Measurements from ENCODE around the gene MGAT4B. TPM values are rescaled to one million over a fixed set of nuclear protein-coding genes. Genes with fewer than 3 reads are reported as not detected.
A peak's percentile ranks its signal among the peaks of the same experiment; 100 is the strongest.

Gene MGAT4B
- total RNA-seq, 6 experiments from 2014 or later: 151 to 259 (median 181) TPM

- DNase-seq (no peak), ATAC-seq (no peak)
- TF ChIP-seq POLR2A (IDR thresholded peaks at IDR 0.05) (no peak), CTCF (IDR thresholded peaks at IDR 0.05) (no peak)
- Histone ChIP-seq H3K27me3 (no peaks in the 10 kb centered on the region), H3K27ac (no peak overlapping the region), H3K4me1 (peaks cover 0 to 29% (median 18%) of the 10 kb centered on the region in 4 donors), H3K4me3 (no peak overlapping the region), H3K9me3 (no peaks in the 10 kb centered on the region), H3K36me3 (peaks cover 0 to 68% (median 17%) of the 10 kb centered on the region in 4 donors)
- 90% methylated on average over 2 of the region's 6 CpGs for WGBS (ENCODE audit: insufficient coverage, low coverage, low lambda C conversion rate, missing lambda C conversion rate)
- intact Hi-C loops (cut with DNase I): no loop called here
Observed at GRCh38 chr5:179769271-179769670, 37.4 kb downstream of the MGAT4B start.

DNA sequence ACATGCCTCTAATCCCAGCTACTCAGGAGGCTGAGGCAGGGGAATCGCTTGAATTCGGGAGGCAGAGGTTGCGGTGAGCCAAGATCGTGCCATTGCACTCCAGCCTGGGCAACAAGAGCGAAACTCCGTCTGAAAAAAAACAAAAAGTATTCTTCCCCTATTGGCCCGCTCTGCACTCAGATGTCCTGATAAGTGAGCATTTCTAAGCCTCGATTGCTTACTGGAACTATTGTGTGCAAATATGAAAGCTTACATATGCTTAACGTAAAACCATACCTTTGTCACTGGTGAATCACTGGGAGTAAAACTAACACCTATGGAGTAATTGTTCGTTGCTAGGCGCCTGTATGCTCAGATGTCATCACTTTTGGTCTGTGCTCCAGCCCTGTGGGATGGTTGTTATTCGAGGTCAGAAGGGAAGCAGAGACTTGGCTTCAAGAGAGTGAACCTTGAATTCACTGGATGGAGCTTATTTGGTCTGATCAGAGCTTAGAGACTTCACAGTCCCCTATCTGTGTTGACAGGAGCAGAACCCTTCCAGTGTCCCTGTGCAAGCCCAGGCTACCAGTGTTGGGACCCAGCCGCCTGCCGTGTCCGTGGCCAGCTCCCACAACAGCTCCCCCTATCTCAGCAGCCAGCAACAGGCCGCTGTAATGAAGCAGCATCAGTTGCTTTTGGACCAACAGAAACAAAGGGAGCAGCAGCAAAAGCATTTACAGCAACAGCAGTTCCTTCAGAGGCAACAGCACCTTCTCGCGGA is 38.2 kb downstream of the MGAT4B start:
- H3K27me3 ChIP-seq: no peaks in the 10 kb centered on the region
- no peak overlapping the region for H3K27ac ChIP-seq
- H3K9me3 ChIP-seq: no peaks in the 10 kb centered on the region
- H3K36me3 ChIP-seq: peaks cover 0 to 60% (median 17%) of the 10 kb centered on the region in 4 donors
- no peak for TF ChIP-seq CTCF (IDR thresholded peaks at IDR 0.05)
- intact Hi-C loops (cut with DNase I): no loop called here
- peaks cover 0 to 34% (median 18%) of the 10 kb centered on the region in 4 donors for H3K4me1 ChIP-seq
- no peak for DNase-seq
- whole genome bisulfite sequencing (ENCODE audit: insufficient coverage, low coverage, low lambda C conversion rate, missing lambda C conversion rate): 100% methylated on average over 1 of the region's 18 CpGs
- no peak for ATAC-seq
- H3K4me3 ChIP-seq: no peak overlapping the region

GRCh38 chr5:179767496-179768100 is 39.1 kb downstream of the MGAT4B start:
- H3K27me3 ChIP-seq: no peaks in the 10 kb centered on the region
- ATAC-seq: no peak
- TF ChIP-seq POLR2A (IDR thresholded peaks at IDR 0.05) (no peak), CTCF (IDR thresholded peaks at IDR 0.05) (no peak)
- peaks cover 0 to 43% (median 20%) of the 10 kb centered on the region in 4 donors for H3K4me1 ChIP-seq
- no peaks in the 10 kb centered on the region for H3K9me3 ChIP-seq
- peaks cover 0 to 51% (median 17%) of the 10 kb centered on the region in 4 donors for H3K36me3 ChIP-seq
- intact Hi-C loops (cut with DNase I): no loop called here
- 84% methylated on average over 8 of the region's 9 CpGs for WGBS (ENCODE audit: insufficient coverage, low coverage, low lambda C conversion rate, missing lambda C conversion rate)
- H3K27ac ChIP-seq: peak overlapping the region in 1 of 3 donors; percentile 61
- no peak overlapping the region for H3K4me3 ChIP-seq
- DNase-seq: no peak

DNA sequence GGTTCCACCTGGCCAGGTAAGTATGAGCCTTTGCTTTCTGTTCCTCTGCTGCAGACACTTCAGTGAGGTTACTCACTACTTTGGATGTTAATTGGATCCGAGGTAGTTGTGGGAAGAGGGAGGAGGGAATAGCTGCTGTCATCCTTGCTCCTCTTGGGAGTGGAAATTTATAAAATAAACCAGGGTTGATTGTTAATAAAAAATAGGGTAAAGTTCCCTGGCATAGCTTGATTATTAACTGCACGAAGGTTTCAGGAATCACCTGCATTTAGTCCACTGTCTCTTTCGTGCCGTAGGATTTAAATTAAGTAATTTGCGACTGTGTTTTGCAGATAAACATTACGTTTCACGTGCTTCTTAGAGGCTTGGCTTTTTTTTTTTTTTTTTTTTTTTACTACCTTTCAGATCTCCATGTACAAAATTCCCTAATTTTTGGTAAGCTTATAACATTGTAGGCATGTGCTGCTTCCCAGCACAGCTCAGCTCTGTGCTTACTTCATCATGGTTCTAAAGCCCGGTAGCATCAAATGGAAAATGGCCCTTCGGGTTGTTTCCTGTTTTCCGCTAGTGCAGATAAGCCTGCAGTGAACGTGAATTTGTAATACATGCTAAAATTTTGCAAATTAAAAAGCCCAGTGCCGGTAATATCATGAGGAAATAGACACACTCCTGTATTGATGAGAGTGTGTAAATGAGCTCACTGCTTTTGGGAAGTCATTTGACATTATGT is 39.8 kb downstream of the MGAT4B start:
- peaks cover 0 to 50% (median 26%) of the 10 kb centered on the region in 4 donors for H3K4me1 ChIP-seq
- DNase-seq: no peak
- TF ChIP-seq CTCF (IDR thresholded peaks at IDR 0.05): no peak
- no peak for TF ChIP-seq POLR2A (IDR thresholded peaks at IDR 0.05)
- peaks cover 0 to 44% (median 13%) of the 10 kb centered on the region in 4 donors for H3K36me3 ChIP-seq
- WGBS (ENCODE audit: insufficient coverage, low coverage, low lambda C conversion rate, missing lambda C conversion rate): 21% methylated on average over 12 of the region's 12 CpGs
- H3K27me3 ChIP-seq: no peaks in the 10 kb centered on the region
- peak overlapping the region in 1 of 3 donors; percentile 15 for H3K4me3 ChIP-seq
- intact Hi-C loops (cut with DNase I): no loop called here
- H3K9me3 ChIP-seq: no peaks in the 10 kb centered on the region
- peak overlapping the region; percentile 36 to 61 (median 53) for H3K27ac ChIP-seq
- peak; percentile 12 to 62 (median 33) for ATAC-seq
